Measurements from ENCODE around the gene PTPRN2.
"Not testable (repeated sequence)": the region's sequence is repeated elsewhere in the genome, so short reads cannot be mapped to it uniquely, and the experiment has no call there.

Gene PTPRN2

DNA sequence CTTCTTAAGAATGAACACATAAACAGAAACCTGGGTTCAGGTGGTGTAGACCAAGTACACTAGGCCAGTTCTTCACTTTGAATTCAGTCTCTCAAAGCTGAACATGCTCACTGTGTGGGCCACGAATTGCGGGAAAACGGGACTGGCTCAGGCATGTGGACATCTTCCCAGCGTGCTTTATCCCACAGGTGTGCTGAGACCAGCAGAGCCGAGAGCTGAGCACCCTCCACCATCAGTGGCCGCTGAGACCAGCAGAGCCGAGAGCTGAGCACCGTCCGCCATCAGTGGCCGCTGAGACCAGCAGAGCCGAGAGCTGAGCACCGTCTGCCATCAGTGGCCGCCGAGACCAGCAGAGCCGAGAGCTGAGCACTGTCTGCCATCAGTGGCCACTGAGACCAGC is 985.5 kb downstream of the PTPRN2 start:
- no peak for DNase-seq (ENCODE audit: low spot score)

DNA sequence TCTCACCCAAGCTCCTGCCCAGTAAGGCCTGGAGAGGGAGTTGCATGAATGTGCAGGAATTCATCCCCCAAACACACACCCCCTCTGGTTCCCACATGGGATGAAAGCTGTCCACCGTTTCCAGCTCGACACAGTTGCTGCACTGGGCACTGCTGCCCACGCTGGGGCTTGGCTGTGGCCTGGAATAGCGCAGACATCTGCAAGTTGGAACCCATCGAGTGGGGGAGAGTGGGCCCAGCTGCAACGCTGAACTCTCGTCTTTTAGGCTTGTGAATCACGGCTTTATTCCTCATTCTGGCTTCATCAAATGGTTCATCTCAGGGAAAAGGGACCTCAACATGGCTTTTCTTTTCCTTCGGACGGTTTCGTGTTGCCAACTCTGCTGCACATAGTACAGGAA is 986.1 kb downstream of the PTPRN2 start:
- DNase-seq (ENCODE audit: low spot score), result no peak

DNA sequence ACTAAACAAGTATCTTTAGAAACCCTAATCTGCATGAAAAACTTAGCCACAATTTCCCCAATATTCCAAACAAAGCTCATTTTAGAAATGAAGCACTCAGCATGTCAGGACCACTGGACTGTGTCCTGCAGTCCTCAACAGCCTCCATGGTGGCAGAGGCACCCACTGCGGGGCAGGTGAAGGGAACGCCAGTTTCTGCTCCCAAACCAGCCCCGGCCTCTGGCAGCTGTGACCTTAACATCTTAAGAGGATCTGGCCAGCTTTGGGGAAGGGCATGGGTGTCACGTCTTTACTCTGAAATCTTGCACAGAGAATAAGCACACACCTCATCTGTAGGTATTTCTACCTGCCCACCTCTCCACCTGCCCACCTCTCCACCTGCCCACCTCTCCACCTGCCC is 988.1 kb downstream of the PTPRN2 start:
- no peak for DNase-seq (ENCODE audit: low spot score)

DNA sequence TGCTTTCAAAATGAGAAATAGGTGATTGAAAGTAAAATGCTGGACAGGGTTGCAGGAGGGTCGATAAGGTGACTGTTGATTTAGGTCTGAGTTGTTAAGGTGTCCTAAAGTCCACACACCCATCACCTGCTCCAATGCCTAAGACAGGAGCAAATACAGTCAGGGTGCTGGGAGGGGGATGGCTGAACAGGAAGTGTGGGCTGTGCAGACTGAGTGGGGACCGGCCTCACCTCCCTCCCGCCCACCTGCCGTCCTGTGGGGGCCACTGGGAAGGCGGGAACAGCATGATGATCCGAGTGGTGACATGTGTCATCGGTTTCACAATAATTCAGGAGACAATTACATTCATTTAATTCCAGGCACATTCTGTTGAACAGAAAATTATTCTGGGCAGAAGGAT is 990.1 kb downstream of the PTPRN2 start:
- no peak for DNase-seq (ENCODE audit: low spot score)

DNA sequence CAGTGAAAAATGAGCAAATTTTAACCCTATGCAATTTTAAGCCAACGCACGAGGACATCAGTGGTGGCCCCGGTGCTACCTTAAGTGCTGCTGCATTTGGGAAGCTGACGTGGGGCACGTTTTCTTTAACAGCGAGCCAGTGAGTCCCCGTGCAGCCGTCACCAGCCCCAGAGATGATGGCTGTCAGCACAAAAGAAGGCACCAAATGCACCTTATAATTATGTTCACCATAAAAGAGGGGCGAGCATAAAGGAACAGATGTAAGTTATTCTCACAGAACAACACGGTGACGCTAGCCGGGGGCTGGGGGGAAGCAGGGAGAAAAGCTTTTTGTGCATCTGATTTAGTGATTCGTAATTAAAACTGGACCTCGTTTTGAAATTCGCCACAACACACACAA is 990.7 kb downstream of the PTPRN2 start:
- no peak for DNase-seq (ENCODE audit: low spot score)

DNA sequence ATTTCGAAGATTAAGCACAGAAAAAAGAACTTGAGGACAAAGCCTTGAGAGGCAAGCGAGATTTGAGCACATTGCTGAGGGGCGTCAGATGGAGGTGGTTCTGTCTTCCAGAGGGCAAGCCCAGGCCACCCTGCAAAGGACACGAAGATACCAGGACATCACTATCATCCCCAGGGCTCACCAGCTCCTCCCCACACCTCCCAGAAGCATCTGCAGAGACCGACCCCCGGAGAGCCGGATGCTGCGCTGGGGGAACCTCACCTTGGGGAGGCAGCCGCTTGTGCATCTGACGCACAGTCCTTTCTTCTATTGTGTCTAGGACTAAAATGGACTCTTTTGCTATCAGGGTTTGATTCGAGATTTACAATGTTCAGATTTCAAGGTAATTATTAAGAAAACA is 991.2 kb downstream of the PTPRN2 start:
- no peak for DNase-seq (ENCODE audit: low spot score)

DNA sequence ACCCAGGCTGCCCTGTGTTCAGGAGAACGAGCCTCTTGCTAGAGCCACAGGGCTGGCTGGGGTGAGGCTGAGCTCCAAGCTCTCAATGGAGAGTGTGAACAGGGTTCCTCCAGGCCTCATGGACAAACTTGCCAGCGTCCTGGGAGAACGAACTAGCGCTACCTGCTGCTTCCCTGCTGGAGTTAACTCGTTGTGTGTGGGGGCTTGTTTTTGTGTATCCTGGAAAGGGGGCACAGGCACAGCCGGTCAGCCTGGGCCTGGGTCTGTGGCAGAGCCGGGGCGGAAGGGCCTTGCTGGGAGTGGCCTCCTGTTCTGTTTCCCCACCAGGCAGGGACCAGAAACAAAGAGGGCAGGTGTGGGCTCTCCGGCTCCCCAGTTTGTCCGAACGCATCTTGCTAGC is 991.6 kb downstream of the PTPRN2 start:
- no peak for DNase-seq (ENCODE audit: low spot score)

DNA sequence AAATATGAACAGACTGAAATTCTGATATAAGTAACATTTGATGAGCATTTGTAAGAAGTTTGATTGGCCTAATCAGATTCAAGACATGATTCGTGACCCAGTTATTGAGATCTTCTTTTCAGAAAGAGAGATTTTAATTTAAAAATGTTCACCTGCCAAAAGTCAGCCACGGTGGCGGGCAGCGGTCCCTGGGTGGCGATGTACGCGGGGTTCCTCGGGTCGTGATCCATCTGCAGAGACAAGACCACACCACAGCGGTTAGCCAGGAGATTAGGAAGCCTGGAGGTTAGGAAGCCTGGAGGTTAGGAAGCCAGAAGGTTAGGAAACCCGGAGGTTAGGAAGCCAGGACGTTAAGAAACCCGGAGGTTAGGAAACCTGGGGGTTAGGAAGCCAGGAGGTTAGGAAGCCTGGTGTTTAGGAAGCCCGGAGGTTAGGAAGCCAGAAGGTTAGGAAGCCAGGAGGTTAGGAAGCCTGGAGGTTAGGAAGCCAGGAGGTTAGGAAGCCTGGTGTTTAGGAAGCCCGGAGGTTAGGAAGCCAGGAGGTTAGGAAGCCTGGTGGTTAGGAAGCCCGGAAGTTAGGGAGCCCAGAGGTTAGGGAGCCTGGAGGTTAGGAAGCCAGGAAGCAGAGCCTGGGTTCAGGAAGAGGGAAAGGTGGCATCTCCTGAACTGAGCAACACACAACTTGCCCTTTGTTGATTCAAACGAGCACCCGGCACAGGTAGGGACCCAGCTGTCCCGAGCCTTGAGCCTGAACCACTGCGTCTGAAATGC is 992.4 kb downstream of the PTPRN2 start:
- no peak for DNase-seq (ENCODE audit: low spot score)

DNA sequence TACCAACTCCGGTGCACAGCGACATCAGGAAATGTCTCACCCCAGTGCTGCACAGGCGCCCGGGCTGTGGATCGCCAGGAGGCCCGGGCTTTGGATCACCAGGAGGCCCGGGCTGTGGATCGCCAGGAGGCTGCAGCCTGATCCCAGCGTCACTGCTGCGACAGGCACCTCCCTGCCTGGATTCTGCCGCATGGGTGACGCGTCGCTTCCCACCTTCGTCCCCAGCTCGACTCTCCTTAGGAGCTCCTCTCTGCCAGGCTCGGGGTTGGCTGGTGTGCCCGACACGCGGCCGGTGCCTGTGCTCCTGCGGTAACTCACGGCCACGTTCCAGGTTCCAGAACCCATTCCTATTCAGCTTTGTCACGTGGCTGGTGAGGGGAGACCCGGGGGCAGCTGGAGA is 993.3 kb downstream of the PTPRN2 start:
- no peak for DNase-seq (ENCODE audit: low spot score)

DNA sequence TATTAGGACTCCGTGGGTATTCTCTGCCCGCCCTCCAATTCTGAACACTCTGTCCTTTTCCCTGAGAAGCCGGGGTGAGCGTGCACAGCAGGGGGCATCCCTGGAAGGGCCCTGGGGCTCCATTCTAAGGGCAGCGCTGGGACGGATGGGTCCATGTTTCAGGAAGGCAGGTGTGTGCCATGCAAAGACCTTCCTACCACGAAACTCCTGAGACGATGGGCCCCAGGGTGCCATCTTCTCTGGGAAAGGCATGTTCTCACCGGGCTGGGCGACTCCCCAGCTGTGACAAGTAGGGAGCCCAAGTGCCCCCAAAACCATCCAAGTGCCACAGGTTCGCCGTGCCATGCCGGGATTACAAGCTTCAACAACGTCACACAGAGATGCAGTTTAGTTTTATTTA is 994.1 kb downstream of the PTPRN2 start:
- no peak for DNase-seq (ENCODE audit: low spot score)

DNA sequence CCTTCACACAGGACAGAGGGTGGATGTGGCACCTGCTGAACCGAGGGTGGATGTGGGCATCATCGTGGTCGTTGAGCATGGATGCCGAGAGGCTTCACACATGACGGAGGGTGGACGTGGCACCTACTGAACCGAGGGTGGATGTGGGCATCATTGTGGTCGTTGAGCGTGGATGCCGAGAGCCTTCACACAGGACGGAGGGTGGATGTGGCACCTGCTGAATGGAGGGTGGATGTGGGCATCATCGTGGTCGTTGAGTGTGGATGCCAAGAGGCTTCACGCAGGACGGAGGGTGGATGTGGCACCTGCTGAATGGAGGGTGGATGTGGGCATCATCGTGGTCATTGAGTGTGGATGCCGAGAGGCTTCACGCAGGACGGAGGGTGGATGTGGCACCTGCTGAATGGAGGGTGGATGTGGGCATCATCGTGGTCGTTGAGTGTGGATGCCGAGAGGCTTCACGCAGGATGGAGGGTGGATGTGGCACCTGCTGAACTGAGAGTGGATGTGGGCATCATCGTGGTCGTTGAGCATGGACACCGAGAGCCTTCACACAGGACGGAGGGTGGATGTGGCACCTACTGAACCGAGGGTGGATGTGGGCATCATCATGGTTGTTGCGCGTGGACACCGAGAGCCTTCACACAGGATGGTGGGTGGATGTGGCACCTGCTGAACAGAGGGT is 994.8 kb downstream of the PTPRN2 start:
- not testable (repeated sequence) for DNase-seq (ENCODE audit: low spot score)

DNA sequence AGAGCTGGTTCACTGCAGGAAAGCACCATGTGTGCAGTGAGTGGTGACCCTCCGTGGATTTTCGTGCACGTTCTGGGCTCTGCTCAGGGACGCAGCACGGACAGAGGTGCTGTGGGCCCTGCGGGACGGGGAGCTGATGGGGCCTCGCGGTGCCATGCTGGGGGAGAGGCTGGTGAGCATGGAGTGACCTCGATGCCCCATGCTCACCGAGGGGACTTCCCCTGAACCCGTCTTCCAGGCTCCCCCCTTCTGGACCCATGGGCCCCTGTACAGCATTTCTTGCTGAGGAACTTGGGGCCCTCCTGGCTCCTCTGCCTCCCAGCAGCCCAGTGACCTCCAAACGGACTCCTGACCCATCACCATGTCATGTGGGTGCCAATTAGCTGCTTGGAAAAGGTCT is 997.1 kb downstream of the PTPRN2 start:
- no peak for DNase-seq (ENCODE audit: low spot score)

DNA sequence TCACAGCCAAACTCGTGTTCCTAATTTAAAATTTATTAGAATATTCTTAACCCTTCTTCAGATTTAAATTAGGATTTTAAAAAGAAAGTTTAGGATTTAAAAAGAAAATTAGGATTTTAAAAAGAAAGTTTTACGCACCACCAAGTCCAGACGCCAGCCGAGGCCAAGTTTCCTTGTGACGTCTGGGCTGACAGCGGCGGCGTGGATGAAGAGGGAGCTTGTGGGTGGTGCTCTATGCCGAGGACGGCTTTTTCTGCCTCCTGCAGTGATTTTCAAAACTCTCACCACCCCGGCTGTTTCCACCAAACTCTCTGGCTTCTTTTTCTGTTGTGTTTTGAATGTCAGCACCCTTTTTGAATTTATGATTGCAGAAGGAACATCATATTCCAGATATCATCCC is 997.9 kb downstream of the PTPRN2 start:
- no peak for DNase-seq (ENCODE audit: low spot score)

DNA sequence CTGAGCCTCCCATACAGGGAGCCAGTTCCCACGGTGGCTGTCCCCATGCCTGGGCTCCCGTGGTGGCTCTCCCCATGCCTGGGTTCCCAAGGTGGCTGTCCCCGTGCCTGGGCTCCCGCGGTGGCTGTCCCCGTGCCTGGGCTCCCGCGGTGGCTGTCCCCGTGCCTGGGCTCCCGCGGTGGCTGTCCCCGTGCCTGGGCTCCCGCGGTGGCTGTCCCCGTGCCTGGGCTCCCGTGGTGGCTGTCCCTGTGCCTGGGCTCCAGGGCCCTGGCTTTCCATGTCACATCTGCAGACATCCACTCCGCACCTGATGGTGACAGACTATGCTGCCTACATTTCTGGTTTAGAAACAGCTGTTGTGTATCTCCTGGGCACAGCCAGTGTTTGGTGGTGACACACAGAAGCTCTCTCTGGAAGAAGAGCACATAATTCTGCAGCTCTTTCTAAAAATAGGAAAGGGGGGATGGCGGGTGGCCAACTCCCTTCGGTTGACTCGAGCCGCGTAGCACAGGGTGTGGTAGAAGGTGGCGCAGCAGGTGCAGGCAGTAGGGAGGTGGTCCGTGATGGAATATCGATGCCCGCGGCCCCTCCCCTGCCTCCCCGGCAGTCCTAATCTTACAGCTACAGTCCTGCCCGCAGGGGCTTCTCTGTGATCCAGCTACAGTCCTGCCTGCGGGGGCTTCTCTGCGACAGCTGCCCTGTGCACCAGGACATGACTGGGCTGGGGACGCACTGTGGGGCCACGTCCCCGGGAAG is 999.6 kb downstream of the PTPRN2 start:
- DNase-seq (ENCODE audit: low spot score), result no peak

DNA sequence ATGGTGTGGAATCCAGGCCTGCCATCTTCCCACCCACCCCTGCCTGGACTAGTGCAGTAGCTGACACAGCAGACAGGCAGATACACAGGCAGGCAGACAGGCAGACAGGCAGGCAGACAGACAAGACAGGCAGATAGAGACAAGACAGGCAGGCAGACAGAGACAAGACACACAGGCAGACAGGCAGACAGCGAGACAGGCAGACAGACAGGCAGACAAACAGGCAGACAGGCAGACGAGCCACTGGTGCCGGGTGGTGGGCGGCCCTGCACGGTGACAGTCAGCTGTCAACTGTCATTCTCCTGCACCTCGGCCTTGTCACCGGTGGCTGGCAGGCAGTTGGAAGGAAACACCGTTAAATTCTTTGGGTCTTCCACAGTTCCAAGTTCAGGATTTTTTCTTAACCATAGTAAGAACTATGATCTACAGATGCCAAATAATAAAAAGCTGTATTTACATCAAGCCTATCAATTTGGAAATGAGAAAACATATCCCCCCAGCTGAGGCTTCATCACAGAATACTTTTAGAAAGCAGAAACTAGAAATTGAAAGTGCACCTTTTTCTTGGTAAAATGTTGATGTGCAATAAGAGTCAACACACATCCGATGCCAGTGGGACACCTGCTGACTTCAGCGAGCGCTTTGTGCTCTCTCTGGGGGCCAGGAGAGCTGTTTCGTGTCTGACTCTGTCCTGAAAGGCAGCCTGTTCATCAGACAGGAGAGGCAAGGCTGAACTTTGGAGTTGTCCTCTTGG is 1000.4 kb downstream of the PTPRN2 start:
- DNase-seq (ENCODE audit: low spot score), result no peak

DNA sequence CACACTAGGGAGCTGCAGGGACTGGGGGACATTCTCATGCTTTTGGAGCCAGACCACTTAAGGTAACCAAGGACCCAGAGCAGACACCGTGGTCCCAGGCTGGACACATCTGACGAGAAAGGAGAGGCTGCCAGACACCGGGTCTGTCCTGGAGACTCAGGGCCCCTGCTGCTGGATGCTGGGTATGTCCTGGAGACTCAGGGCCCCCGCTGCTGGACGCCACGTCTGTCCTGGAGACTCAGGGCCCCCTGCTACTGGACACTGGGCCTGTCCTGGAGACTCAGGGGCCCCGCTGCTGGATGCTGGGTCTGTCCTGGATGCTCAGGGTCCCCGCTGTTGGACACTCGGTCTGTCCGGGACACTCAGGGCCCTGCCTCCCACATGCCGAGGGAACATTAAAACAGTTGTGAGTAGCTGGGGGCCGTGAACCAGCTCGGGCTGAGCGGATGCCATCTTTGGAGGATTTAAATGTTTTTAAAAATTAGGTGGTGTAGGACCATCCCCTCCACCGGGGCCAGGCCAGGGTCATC is 1001.1 kb downstream of the PTPRN2 start:
- DNase-seq (ENCODE audit: low spot score), result no peak

DNA sequence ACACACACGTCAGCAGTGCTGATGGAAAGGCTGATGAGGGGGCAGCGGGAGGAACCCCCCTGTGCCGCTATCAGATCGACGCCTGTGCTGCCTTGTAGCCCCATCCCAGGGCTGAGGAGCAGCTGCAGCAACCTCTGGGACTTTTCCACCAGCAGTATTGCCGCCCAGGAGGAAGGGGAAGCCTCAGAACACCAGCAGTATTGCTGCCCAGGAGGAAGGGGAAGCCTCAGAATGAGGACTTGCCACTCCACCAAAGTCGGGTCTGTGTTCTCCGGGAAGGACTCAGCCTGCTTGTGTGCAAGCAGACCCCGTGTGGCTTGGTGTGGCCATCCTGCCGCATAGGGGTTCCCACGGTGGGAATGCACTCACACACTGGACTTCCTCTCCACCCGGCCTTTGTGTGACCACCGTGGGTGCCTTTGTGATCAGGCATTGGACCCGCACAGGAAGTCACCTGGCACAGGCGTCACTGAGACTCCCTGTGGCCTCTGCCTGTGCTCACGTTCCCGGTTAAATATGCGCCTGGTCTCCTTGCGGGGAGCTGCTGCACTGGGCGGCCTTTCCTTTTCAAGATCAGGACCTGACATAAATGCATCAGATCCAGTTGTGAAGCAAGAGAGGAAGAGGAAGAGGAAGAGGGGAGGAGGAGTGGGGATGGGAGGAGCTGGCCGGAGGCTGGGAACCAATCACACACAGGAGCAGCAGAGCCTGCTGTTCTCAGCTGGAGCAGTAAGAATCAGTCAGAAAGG is 1002.3 kb downstream of the PTPRN2 start:
- no peak for DNase-seq (ENCODE audit: low spot score)

DNA sequence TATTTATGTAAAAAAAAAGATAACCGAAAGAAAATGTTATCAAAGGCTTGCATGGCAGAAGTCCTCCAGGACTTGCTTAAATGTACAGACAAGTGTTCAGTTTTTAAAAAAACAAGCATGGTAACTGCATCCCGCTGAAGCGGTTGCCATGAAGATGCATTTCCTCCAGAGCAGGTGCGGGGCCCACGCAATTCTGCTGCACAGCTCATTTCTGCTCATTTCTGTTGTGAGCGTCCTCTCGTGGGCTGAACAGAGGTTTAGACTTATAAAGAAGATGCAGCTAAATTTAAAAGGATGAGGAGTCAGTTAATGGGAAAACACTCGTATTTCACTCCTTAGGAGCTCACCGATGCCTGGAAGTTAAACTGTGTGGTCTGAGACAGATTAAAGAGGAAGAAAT is 1003.2 kb downstream of the PTPRN2 start:
- no peak for DNase-seq (ENCODE audit: low spot score)

DNA sequence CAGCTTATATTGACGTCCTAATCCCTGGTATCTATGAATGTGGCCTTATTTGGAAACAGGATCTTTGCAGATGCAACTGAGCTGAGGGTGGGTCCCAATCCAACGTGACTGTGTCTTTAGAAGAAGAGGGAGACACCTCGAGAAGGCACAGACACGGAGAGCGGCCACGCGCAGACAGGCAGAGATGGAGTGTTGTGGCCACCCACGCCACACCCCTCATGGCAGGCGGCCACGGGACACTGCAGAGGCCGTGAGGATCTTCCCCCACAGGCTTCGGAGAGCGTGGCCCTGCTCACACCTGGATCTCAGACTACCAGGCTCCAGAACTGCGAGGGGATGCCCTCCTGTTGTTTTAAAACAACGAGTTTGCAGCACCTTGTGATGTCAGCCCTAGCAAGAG is 1005.9 kb downstream of the PTPRN2 start:
- DNase-seq (ENCODE audit: low spot score), result no peak

DNA sequence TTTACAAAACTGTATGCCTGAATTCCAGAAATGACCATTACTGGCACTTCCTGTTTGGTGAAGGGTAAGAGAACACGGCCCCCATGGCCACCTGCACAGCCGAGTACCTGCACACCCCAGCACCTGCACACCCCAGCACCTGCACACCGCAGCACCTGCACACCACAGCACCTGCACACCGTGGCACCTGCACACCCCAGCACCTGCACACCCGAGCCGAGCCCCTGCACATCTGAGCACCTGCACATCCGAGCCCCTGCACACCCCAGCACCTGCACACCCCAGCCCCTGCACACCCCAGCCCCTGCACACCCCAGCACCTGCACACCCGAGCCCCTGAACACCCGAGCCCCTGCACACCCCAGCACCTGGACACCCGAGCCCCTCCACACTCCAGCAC is 1007.3 kb downstream of the PTPRN2 start:
- no peak for DNase-seq (ENCODE audit: low spot score)

DNA sequence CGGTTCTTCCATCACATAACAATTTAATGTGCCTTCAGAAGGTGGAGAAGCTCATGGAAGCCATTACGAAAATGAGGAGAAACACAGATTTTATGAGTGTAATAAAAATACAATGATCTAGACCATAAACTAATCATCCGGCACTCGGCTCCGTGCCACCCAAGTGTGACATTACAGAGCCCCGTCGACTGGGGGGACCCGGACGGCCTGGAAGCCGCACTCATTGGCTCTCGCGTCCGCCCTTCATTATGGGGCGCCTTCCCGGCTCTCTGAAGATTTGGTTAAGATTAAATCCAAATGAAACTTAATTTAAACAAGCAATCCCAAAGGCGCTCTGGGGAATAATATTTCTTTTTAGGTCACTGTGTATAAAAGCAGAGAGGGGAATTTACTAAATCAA is 1008.2 kb downstream of the PTPRN2 start:
- DNase-seq (ENCODE audit: low spot score), result no peak
